ENCODE data around the gene ZFYVE26.

GRCh38 chr14:67738740-67739504 is 77.5 kb downstream of the ZFYVE26 start:
- no peak for TF ChIP-seq POLR2A (IDR thresholded peaks at IDR 0.05)
- no peak for TF ChIP-seq CTCF (IDR thresholded peaks at IDR 0.05)

Measured in upper lobe of left lung (tissue), 4 donors.